HUES48 (cell line): ENCODE data around the gene CANT1.

Experiments
- H3K27ac ChIP-seq: one replicate; pipeline ENCODE4 v1.7.0; 2013; ENCODE audit warnings: low read depth, low read length, inconsistent platforms
- H3K27me3 ChIP-seq: 2 replicates; pipeline ENCODE4 v1.6.1; 2013; ENCODE audit warnings: mild to moderate bottlenecking, low read length; ENCODE audit not compliant: control insufficient read depth, insufficient read depth
- H3K36me3 ChIP-seq: 2 replicates; pipeline ENCODE4 v1.6.1; 2013; ENCODE audit warnings: low read length; ENCODE audit not compliant: control insufficient read depth, insufficient read depth
- H3K4me1 ChIP-seq: 2 replicates; pipeline ENCODE4 v1.6.1; 2013; ENCODE audit warnings: mild to moderate bottlenecking, low read length; ENCODE audit not compliant: control insufficient read depth, insufficient read depth
- H3K4me3 ChIP-seq: 2 replicates; pipeline ENCODE4 v1.5.1; 2013; ENCODE audit warnings: mild to moderate bottlenecking, low read depth, low read length
- H3K9ac ChIP-seq: 2 replicates; pipeline ENCODE4 v1.6.1; 2013; ENCODE audit warnings: mild to moderate bottlenecking, low read depth, low read length, moderate library complexity
- H3K9me3 ChIP-seq: 2 replicates; pipeline ENCODE4 v1.6.1; 2013; ENCODE audit warnings: low read length; ENCODE audit not compliant: control insufficient read depth, insufficient read depth

Gene CANT1

GRCh38 chr17:78979780-78980623 lies 29.6 kb downstream of the CANT1 start, which contains the start of gene LGALS3BP:
TSS of gene LGALS3BP (minus strand) at chr17:78979923. CDS start at chr17:78977191, 2,732 bp downstream.
- Histone ChIP-seq H3K27ac (no peak within 1 kb of the TSS), H3K9me3 (no peaks in the 10 kb centered on the region), H3K36me3 (no peaks in the 10 kb centered on the region), H3K27me3 (no peaks in the 10 kb centered on the region), H3K9ac (no peak within 1 kb of the TSS), H3K4me1 (peaks cover 5% of the 10 kb centered on the region; the same call in 1 of the 2 replicates), H3K4me3 (no peak within 1 kb of the TSS)

GRCh38 chr17:78977997-78978973 lies 31.3 kb downstream of the CANT1 start:
- Histone ChIP-seq H3K27ac (no peak overlapping the region), H3K36me3 (no peaks in the 10 kb centered on the region)

GRCh38 chr17:78977681-78977943 lies 32.0 kb downstream of the CANT1 start:
- Histone ChIP-seq H3K27ac (no peak overlapping the region), H3K36me3 (no peaks in the 10 kb centered on the region), H3K27me3 (no peaks in the 10 kb centered on the region), H3K9ac (no peak overlapping the region), H3K4me1 (peaks cover 10% of the 10 kb centered on the region; the same call in 1 of the 2 replicates), H3K9me3 (no peaks in the 10 kb centered on the region), H3K4me3 (no peak overlapping the region)

More at GRCh38 chr17:78977997-78978973, 31.3 kb downstream of the CANT1 start:
- no peaks in the 10 kb centered on the region for H3K9me3 ChIP-seq
- peaks cover 7% of the 10 kb centered on the region; the same call in 1 of the 2 replicates for H3K4me1 ChIP-seq
- no peak overlapping the region for H3K9ac ChIP-seq
- no peak overlapping the region for H3K4me3 ChIP-seq
- no peaks in the 10 kb centered on the region for H3K27me3 ChIP-seq

DNA sequence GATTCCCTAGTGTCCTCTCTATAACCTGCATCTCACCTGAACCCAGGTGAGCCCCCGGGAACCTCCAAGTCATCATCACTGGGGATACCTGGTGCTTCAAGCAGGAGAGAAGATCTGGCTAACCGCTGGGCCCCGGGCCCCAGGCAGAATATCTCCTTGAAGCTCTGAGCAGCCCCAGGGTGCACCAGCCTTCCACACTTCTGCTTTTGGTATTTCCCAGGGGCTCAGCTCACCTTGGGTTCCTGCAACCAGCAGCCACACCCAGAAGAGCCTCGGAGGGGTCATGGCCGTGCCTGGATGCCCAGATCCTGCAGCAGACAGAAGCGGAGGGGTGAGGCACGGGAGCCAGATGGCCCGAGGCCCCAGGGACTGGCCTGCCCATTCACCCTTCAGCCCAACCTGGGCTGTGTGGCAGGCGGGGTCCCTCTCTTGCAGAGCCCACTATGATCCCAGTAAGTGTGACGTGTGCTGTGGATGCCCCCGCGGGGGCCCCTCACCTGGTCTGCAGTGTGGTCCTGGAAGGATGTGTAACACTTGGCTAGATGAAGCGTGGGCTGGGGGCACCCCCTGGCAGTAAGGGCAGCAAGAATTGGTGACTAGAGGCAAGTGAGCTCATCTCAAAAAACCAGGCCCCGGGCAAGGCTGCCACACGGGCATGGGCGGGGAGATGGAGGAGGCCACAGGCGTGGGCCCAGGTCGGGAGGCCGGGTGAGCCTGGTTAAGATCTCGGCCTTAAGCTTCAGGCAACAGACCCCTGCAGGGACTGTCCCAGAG lies 32.5 kb downstream of the CANT1 start:
- Histone ChIP-seq H3K9ac (no peak overlapping the region), H3K36me3 (no peaks in the 10 kb centered on the region), H3K27ac (no peak overlapping the region), H3K4me1 (peaks cover 10% of the 10 kb centered on the region; the same call in 1 of the 2 replicates), H3K4me3 (no peak overlapping the region), H3K9me3 (no peaks in the 10 kb centered on the region), H3K27me3 (no peaks in the 10 kb centered on the region)

DNA sequence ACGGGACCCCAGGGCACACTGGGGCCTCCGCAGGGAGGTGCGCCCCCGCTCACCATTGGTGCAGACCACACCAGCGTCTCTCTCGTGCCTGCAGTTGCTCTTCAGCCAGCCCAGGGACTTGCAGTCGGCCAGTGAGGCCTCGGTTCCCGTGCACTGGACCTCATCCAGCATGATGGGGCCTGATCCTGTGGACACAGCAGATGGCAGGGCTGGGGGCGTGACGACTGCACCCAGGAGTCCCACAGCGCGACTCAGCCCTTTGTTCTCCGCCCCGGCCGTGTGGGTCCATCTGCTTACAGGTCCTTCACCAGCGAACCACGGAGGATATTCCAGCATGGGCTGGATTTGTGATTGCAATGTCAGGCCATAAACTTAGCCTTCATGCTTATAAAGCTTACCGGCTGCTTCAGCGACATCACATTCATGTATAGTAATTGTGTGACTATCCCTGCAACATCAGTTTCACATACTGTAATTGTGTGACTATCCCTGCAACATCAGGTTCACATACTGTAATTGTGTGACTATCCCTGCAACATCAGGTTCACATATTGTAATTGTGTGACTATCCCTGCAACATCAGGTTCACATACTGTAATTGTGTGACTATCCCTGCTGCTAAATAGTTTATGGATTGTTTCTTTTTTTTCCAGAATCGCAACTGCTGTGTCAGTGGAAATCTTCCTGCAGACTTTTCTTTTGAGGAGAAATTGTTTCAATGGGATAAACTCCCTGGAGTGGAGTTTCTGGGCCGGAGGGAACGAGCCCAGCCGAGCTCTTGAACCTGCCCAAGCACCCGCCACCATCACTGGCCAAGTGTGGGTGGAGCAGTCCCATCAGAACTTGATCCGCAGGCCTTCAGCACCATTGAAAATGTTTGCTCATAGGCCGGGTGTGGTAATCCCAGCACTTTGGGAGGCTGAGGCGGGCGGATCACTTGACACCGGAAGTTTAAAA lies 34.7 kb downstream of the CANT1 start:
- H3K9me3 ChIP-seq = no peaks in the 10 kb centered on the region
- peak overlapping the region; percentile 62 for H3K27ac ChIP-seq
- H3K4me3 ChIP-seq = no peak overlapping the region
- no peaks in the 10 kb centered on the region for H3K27me3 ChIP-seq
- H3K9ac ChIP-seq = no peak overlapping the region
- H3K36me3 ChIP-seq = no peaks in the 10 kb centered on the region
- peaks cover 7% of the 10 kb centered on the region; the same call in 1 of the 2 replicates for H3K4me1 ChIP-seq

- H3K4me1 ChIP-seq = peaks cover 7% of the 10 kb centered on the region; the same call in 1 of the 2 replicates
- no peaks in the 10 kb centered on the region for H3K9me3 ChIP-seq
- H3K27me3 ChIP-seq = no peaks in the 10 kb centered on the region
- no peak overlapping the region for H3K4me3 ChIP-seq
- no peaks in the 10 kb centered on the region for H3K36me3 ChIP-seq
- H3K27ac ChIP-seq = no peak overlapping the region
- H3K9ac ChIP-seq = no peak overlapping the region
Measured at GRCh38 chr17:78973792-78974520, 35.6 kb downstream of the CANT1 start.

GRCh38 chr17:78973196-78973595 lies 36.4 kb downstream of the CANT1 start:
- H3K27ac ChIP-seq = no peak overlapping the region
- H3K9ac ChIP-seq = no peak overlapping the region

GRCh38 chr17:78972507-78973105 lies 37.0 kb downstream of the CANT1 start:
- Histone ChIP-seq H3K36me3 (no peaks in the 10 kb centered on the region), H3K9ac (no peak overlapping the region), H3K27ac (no peak overlapping the region), H3K27me3 (no peaks in the 10 kb centered on the region), H3K9me3 (no peaks in the 10 kb centered on the region), H3K4me3 (no peak overlapping the region), H3K4me1 (peaks cover 7% of the 10 kb centered on the region; the same call in 1 of the 2 replicates)

More at GRCh38 chr17:78973196-78973595, 36.4 kb downstream of the CANT1 start:
- Histone ChIP-seq H3K27me3 (no peaks in the 10 kb centered on the region), H3K36me3 (no peaks in the 10 kb centered on the region), H3K9me3 (no peaks in the 10 kb centered on the region), H3K4me3 (no peak overlapping the region), H3K4me1 (peaks cover 7% of the 10 kb centered on the region; the same call in 1 of the 2 replicates)
